DOHH2 (cell line): ENCODE data around the gene SETDB1.

Experiments used
- H3F3A ChIP-seq: fragments of 200-600 bp; sonication (generic), shearing (Covaris generic); 2 replicates; pipeline ENCODE4 v1.6.0; 2016; ENCODE audit warnings: antibody characterized with exemption, mild to moderate bottlenecking; ENCODE audit not compliant: control insufficient read depth, insufficient read depth
- H3K27ac ChIP-seq: fragments of 200-600 bp; sonication (generic); 2 replicates; pipeline ENCODE4 v1.5.1; 2014; ENCODE audit warnings: low read depth, mild to moderate bottlenecking, low read length, moderate library complexity
- H3K27me3 ChIP-seq: fragments of 200-600 bp; sonication (generic); 2 replicates; pipeline ENCODE4 v1.6.1; 2014; ENCODE audit warnings: mild to moderate bottlenecking, low read length, mixed read lengths; ENCODE audit not compliant: control insufficient read depth
- H3K36me3 ChIP-seq: fragments of 200-600 bp; sonication (generic); 2 replicates; pipeline ENCODE4 v1.6.1; 2014; ENCODE audit warnings: mild to moderate bottlenecking, low read length, moderate library complexity, mixed read lengths; ENCODE audit not compliant: control insufficient read depth
- H3K4me1 ChIP-seq: fragments of 200-600 bp; sonication (generic); 2 replicates; pipeline ENCODE4 v1.6.1; 2014; ENCODE audit warnings: mild to moderate bottlenecking, low read length, mixed read lengths; ENCODE audit not compliant: control insufficient read depth
- H3K4me2 ChIP-seq: fragments of 200-600 bp; sonication (generic); 2 replicates; pipeline ENCODE4 v1.6.0; 2014; ENCODE audit warnings: mild to moderate bottlenecking, low read length, moderate library complexity
- H3K4me3 ChIP-seq: fragments of 200-600 bp; sonication (generic); 2 replicates; pipeline ENCODE4 v1.5.1; 2014; ENCODE audit warnings: mild to moderate bottlenecking, low read length, mixed read lengths
- H3K79me2 ChIP-seq: fragments of 200-600 bp; sonication (generic); 2 replicates; pipeline ENCODE4 v1.6.1; 2014; ENCODE audit warnings: mild to moderate bottlenecking, low read length, mixed read lengths; ENCODE audit not compliant: control insufficient read depth
- H3K9me2 ChIP-seq: fragments of 200-600 bp; sonication (generic); replicated peaks from 2 replicates; pipeline ENCODE4 v1.6.1; 2014; ENCODE audit warnings: mild to moderate bottlenecking, low read length, mixed read lengths; ENCODE audit not compliant: control insufficient read depth
- H3K9me3 ChIP-seq: fragments of 200-600 bp; sonication (generic); 2 replicates; pipeline ENCODE4 v1.6.1; 2014; ENCODE audit warnings: antibody characterized with exemption, low read length, mixed read lengths; ENCODE audit not compliant: control insufficient read depth, insufficient read depth
- H4K20me1 ChIP-seq: fragments of 200-600 bp; sonication (generic); 2 replicates; pipeline ENCODE4 v1.6.0; 2014; ENCODE audit warnings: low read depth, mild to moderate bottlenecking, antibody characterized with exemption, low read length, moderate library complexity; ENCODE audit not compliant: control insufficient read depth, insufficient read depth
- EZH2phosphoT487 ChIP-seq: fragments of 200-600 bp; sonication (generic); IDR thresholded peaks from 2 replicates; pipeline ENCODE4 v1.6.1; 2017; ENCODE audit warnings: borderline replicate concordance, mild to moderate bottlenecking, antibody characterized with exemption, low read length, moderate library complexity, mixed read lengths
- TF ChIP-seq, protein P1 (sequence below): fragments of 200-600 bp; sonication (generic); IDR thresholded peaks from one replicate; pipeline ENCODE4 v1.5.1; 2014; ENCODE audit warnings: antibody characterized with exemption, mild to moderate bottlenecking, low read depth, low read length; ENCODE audit not compliant: poor library complexity, severe bottlenecking

Gene SETDB1

GRCh38 chr1:150960646-150961045 is 34.5 kb downstream of the SETDB1 start:
- no peak for TF ChIP-seq EZH2phosphoT487
- TF ChIP-seq, protein P1, sequence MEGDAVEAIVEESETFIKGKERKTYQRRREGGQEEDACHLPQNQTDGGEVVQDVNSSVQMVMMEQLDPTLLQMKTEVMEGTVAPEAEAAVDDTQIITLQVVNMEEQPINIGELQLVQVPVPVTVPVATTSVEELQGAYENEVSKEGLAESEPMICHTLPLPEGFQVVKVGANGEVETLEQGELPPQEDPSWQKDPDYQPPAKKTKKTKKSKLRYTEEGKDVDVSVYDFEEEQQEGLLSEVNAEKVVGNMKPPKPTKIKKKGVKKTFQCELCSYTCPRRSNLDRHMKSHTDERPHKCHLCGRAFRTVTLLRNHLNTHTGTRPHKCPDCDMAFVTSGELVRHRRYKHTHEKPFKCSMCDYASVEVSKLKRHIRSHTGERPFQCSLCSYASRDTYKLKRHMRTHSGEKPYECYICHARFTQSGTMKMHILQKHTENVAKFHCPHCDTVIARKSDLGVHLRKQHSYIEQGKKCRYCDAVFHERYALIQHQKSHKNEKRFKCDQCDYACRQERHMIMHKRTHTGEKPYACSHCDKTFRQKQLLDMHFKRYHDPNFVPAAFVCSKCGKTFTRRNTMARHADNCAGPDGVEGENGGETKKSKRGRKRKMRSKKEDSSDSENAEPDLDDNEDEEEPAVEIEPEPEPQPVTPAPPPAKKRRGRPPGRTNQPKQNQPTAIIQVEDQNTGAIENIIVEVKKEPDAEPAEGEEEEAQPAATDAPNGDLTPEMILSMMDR = no peak
- Histone ChIP-seq H3K27ac (no peak overlapping the region), H3K36me3 (peaks cover 79% of the 10 kb centered on the region)

DNA sequence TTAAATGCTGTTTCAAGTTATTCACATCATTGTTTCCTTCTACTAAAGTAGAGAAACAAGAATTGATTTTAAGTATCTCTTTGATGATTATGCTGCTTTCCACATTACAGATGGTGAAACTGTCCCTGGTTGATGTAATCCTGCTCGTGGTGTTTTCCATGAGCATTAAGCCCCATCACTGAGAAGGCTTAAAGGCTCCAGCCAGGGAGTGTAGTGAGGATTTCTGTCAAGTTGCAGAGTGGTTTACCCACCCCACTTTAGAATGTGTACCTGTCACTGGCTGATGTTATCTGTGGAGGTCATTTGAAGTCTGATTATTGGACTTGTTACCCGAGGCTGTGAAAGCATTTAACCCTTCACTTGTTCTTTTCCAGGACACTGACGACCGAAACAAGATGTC is 35.6 kb downstream of the SETDB1 start:
- no peak overlapping the region for H3K4me2 ChIP-seq
- H3K27ac ChIP-seq = no peak overlapping the region
- peaks cover 18% of the 10 kb centered on the region for H3F3A ChIP-seq
- no peaks in the 10 kb centered on the region for H3K9me2 ChIP-seq
- H4K20me1 ChIP-seq = no peaks in the 10 kb centered on the region
- peaks cover 82% of the 10 kb centered on the region for H3K36me3 ChIP-seq
- H3K4me3 ChIP-seq = no peak overlapping the region
- H3K27me3 ChIP-seq = no peaks in the 10 kb centered on the region
- no peaks in the 10 kb centered on the region for H3K4me1 ChIP-seq
- no peaks in the 10 kb centered on the region for H3K9me3 ChIP-seq
- no peak for TF ChIP-seq EZH2phosphoT487
- TF ChIP-seq, protein P1 = no peak
- H3K79me2 ChIP-seq = no peaks in the 10 kb centered on the region

More at GRCh38 chr1:150960646-150961045, 34.5 kb downstream of the SETDB1 start:
- peaks cover 14% of the 10 kb centered on the region for H3F3A ChIP-seq
- no peaks in the 10 kb centered on the region for H3K9me3 ChIP-seq
- no peaks in the 10 kb centered on the region for H3K4me1 ChIP-seq
- H3K9me2 ChIP-seq = no peaks in the 10 kb centered on the region
- H4K20me1 ChIP-seq = no peaks in the 10 kb centered on the region
- H3K79me2 ChIP-seq = no peaks in the 10 kb centered on the region
- no peak overlapping the region for H3K4me3 ChIP-seq
- no peak overlapping the region for H3K4me2 ChIP-seq
- H3K27me3 ChIP-seq = no peaks in the 10 kb centered on the region

DNA sequence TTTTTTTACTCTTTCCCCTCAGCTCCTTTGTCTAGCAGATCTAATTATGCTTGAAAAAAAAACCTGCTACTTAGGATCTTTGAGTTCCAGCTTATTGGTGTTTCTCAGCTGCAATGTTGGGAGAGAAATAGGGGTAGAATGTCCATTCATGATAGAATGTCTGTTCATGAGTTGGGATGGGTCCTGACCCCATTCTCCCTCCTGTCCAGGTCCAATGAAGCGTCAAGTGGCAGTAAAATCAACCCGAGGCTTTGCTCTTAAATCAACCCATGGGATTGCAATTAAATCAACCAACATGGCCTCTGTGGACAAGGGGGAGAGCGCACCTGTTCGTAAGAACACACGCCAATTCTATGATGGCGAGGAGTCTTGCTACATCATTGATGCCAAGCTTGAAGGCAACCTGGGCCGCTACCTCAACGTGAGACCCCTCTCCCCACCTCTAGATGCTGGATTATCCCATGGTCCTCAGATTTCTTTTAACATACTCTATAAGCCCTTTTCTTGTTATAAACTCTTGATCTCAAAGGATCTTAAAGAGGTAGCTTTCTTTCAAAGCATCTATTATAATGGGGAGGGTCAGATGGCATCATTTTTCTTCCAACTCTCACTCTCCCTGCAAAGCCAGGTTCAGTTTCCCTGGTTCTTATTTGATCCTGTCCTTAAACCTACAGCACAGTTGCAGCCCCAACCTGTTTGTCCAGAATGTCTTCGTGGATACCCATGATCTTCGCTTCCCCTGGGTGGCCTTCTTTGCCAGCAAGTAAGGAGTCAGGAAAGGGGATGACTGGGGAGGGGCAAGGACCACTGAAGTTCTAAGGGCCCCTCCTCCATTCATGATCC is 37.4 kb downstream of the SETDB1 start:
- Histone ChIP-seq H3K4me1 (no peaks in the 10 kb centered on the region), H3K27ac (no peak overlapping the region), H3K36me3 (peaks cover 93% of the 10 kb centered on the region), H3K27me3 (no peaks in the 10 kb centered on the region), H3K9me3 (no peaks in the 10 kb centered on the region), H3F3A (peaks cover 17% of the 10 kb centered on the region), H3K4me2 (no peak overlapping the region), H3K9me2 (no peaks in the 10 kb centered on the region), H3K4me3 (no peak overlapping the region), H4K20me1 (no peaks in the 10 kb centered on the region), H3K79me2 (peaks cover 2% of the 10 kb centered on the region)
- no peak for TF ChIP-seq EZH2phosphoT487
- TF ChIP-seq, protein P1 = no peak
